H1 (cell line): ENCODE measurements around the gene WDR3. TPM values are rescaled to one million over a fixed set of nuclear protein-coding genes. Genes with fewer than 3 reads are reported as not detected.

Source experiments
- CTCF ChIA-PET: fragments of 300-600 bp; sonication (Branson Sonifier 250); formaldehyde crosslinking; loops from one replicate; lab custom pipeline; 2021; ENCODE audit not compliant: partially characterized antibody; lab: Charles Lee
- POLR2A ChIA-PET: fragments of 300-600 bp; sonication (Branson Sonifier 250); formaldehyde crosslinking; loops from one replicate; lab custom pipeline; 2021; ENCODE audit warnings: inconsistent platforms; ENCODE audit not compliant: partially characterized antibody; lab: Charles Lee
- DNase-seq, 2 experiments: peaks; one replicate each; pipeline versions ENCODE4 v3.0.0 to v3.0.0-alpha.2; 2010 to 2022; ENCODE audit warnings: low spot score in 2 of 2, low read depth in 1 of 2, mixed read lengths in 1 of 2
- FAIRE-seq: peaks from 2 replicates; lab custom pipeline; 2011; peaks lifted over from hg19 to GRCh38; lab: Jason Lieb, UNC
- H2AFZ ChIP-seq: 2 replicates; pipeline ENCODE4 v1.8.1; 2012; ENCODE audit warnings: low read length, inconsistent platforms
- H2AK5ac ChIP-seq: 2 replicates; pipeline ENCODE4 v1.6.1; 2013; ENCODE audit warnings: low read depth, low read length
- H2BK120ac ChIP-seq: replicated peaks from 2 replicates; pipeline ENCODE3; 2013; ENCODE audit warnings: low read depth, low read length, inconsistent platforms
- H2BK12ac ChIP-seq: 2 replicates; pipeline ENCODE4 v1.6.1; 2013; ENCODE audit warnings: low read depth, low read length
- H2BK15ac ChIP-seq: 2 replicates; pipeline ENCODE4 v1.6.1; 2013; ENCODE audit warnings: low read length
- H2BK20ac ChIP-seq: 2 replicates; pipeline ENCODE4 v1.6.1; 2013; ENCODE audit warnings: low read length
- H2BK5ac ChIP-seq: 2 replicates; pipeline ENCODE4 v1.6.1; 2013; ENCODE audit warnings: low read depth, low read length
- H3K14ac ChIP-seq: 2 replicates; pipeline ENCODE4 v1.6.1; 2013; ENCODE audit warnings: inconsistent platforms; ENCODE audit not compliant: insufficient read length
- H3K18ac ChIP-seq: 2 replicates; pipeline ENCODE4 v1.6.1; 2013; ENCODE audit warnings: low read length; ENCODE audit errors: extremely low read depth
- H3K23ac ChIP-seq: 2 replicates; pipeline ENCODE4 v1.6.1; 2013; ENCODE audit warnings: inconsistent platforms; ENCODE audit not compliant: insufficient read length
- H3K23me2 ChIP-seq: 2 replicates; pipeline ENCODE4 v1.6.1; 2013; ENCODE audit warnings: low read depth, low read length
- H3K27ac ChIP-seq: 2 replicates; pipeline ENCODE4 v1.6.1; 2011; ENCODE audit warnings: low read depth, low read length, inconsistent platforms
- H3K27me3 ChIP-seq, 4 experiments: replicated peaks in 1 of 4; 1 replicate in 1 of 4; 2 replicates in 3 of 4; pipeline versions ENCODE4 v1.6.1 to v1.8.1; 2011 to 2013; ENCODE audit warnings: low read length in 3 of 4, mild to moderate bottlenecking in 3 of 4, inconsistent platforms in 2 of 4, mixed read lengths in 2 of 4, moderate library complexity in 1 of 4; ENCODE audit not compliant: control insufficient read depth in 3 of 4, insufficient read depth in 3 of 4; ENCODE audit errors: extremely low read depth in 1 of 4
- H3K36me3 ChIP-seq, 4 experiments: 2 replicates each; pipeline versions ENCODE4 v1.6.1 to v1.8.1; 2011 to 2013; ENCODE audit warnings: mild to moderate bottlenecking in 4 of 4, low read length in 3 of 4, moderate library complexity in 2 of 4, control low read depth in 1 of 4, inconsistent platforms in 1 of 4; ENCODE audit not compliant: insufficient read depth in 4 of 4, control insufficient read depth in 2 of 4
- H3K4ac ChIP-seq: replicated peaks from 2 replicates; pipeline ENCODE3; 2013; ENCODE audit warnings: low read length, low read depth, mixed read lengths, inconsistent platforms; ENCODE audit not compliant: insufficient read length
- H3K4me1 ChIP-seq, 4 experiments: replicated peaks in 1 of 4; 1 replicate in 1 of 4; 2 replicates in 3 of 4; pipeline versions ENCODE4 v1.6.1 to v1.8.1; 2011 to 2013; ENCODE audit warnings: low read length in 3 of 4, inconsistent platforms in 2 of 4, mixed read lengths in 1 of 4; ENCODE audit not compliant: insufficient read depth in 4 of 4, control insufficient read depth in 3 of 4
- H3K4me2 ChIP-seq, 2 experiments: 2 replicates each; pipeline versions ENCODE4 v1.6.1 to v1.8.1; 2011 to 2013; ENCODE audit warnings: low read depth in 2 of 2, low read length in 2 of 2, control low read depth in 1 of 2, inconsistent platforms in 1 of 2, mild to moderate bottlenecking in 1 of 2; ENCODE audit not compliant: insufficient read depth in 1 of 2
- H3K4me3 ChIP-seq, 4 experiments: fragments of 200-600, 300-600 bp in 1 of 4; sonication (generic), shearing (Covaris generic), sonication (Bioruptor Twin) in 1 of 4; 2 replicates each; pipeline versions ENCODE4 v1.5.1 to v1.8.1; 2011 to 2016; ENCODE audit warnings: low read length in 4 of 4, low read depth in 3 of 4, control low read depth in 2 of 4, inconsistent platforms in 2 of 4, mild to moderate bottlenecking in 2 of 4, mixed read lengths in 1 of 4, moderate library complexity in 1 of 4; ENCODE audit not compliant: insufficient read depth in 2 of 4; ENCODE audit errors: extremely low read depth in 1 of 4
- H3K56ac ChIP-seq: replicated peaks from 2 replicates; pipeline ENCODE3; 2013; ENCODE audit warnings: low read depth, mild to moderate bottlenecking, mixed read lengths, low read length, inconsistent platforms; ENCODE audit not compliant: insufficient read length
- H3K79me1 ChIP-seq: 2 replicates; pipeline ENCODE4 v1.6.1; 2013; ENCODE audit warnings: low read depth, low read length, control low read depth
- H3K79me2 ChIP-seq, 2 experiments: 2 replicates each; pipeline versions ENCODE4 v1.6.1 to v1.8.1; 2012 to 2013; ENCODE audit warnings: low read length in 2 of 2, mild to moderate bottlenecking in 2 of 2, inconsistent platforms in 1 of 2; ENCODE audit not compliant: insufficient read depth in 2 of 2, control insufficient read depth in 1 of 2
- H3K9ac ChIP-seq, 4 experiments: replicated peaks in 1 of 4; 1 replicate in 1 of 4; 2 replicates in 3 of 4; pipeline versions ENCODE4 v1.6.1 to v1.8.1; 2011 to 2013; ENCODE audit warnings: low read depth in 3 of 4, low read length in 3 of 4, control low read depth in 2 of 4, mild to moderate bottlenecking in 2 of 4, moderate library complexity in 2 of 4, inconsistent platforms in 1 of 4; ENCODE audit errors: extremely low read depth in 1 of 4
- H3K9me3 ChIP-seq, 2 experiments: 2 replicates each; pipeline versions ENCODE4 v1.6.1 to v1.8.1; 2012 to 2013; ENCODE audit warnings: mild to moderate bottlenecking in 2 of 2, moderate library complexity in 2 of 2, control low read depth in 1 of 2, inconsistent platforms in 1 of 2, low read depth in 1 of 2, low read length in 1 of 2, mixed read lengths in 1 of 2; ENCODE audit not compliant: insufficient read depth in 2 of 2
- H4K20me1 ChIP-seq, 2 experiments: replicated peaks in 1 of 2; 2 replicates each; pipeline versions ENCODE3 to v1.8.1; 2011 to 2013; ENCODE audit warnings: inconsistent platforms in 2 of 2, low read length in 2 of 2, mild to moderate bottlenecking in 1 of 2; ENCODE audit not compliant: insufficient read depth in 2 of 2, control insufficient read depth in 1 of 2
- H4K5ac ChIP-seq: 2 replicates; pipeline ENCODE4 v1.6.1; 2013; ENCODE audit warnings: low read length, low read depth, mixed read lengths, inconsistent platforms; ENCODE audit not compliant: insufficient read length
- H4K8ac ChIP-seq: 2 replicates; pipeline ENCODE4 v1.8.0; 2013; ENCODE audit warnings: mild to moderate bottlenecking, moderate library complexity, low read length, inconsistent platforms; ENCODE audit not compliant: insufficient read depth; ENCODE audit errors: extremely low read depth
- H4K91ac ChIP-seq: replicated peaks from 2 replicates; pipeline ENCODE3; 2013; ENCODE audit warnings: low read length, mixed read lengths, inconsistent platforms; ENCODE audit not compliant: insufficient read length
- ATF2 ChIP-seq: IDR thresholded peaks from 2 replicates; pipeline ENCODE4 v1.6.1; 2012; ENCODE audit warnings: low read length, inconsistent platforms
- HDAC2 ChIP-seq, 2 experiments: fragments of 300-600 bp in 1 of 2; sonication (generic) in 1 of 2; IDR thresholded peaks; 2 replicates each; pipeline ENCODE4 v1.6.1; 2011 to 2012; ENCODE audit warnings: low read depth in 2 of 2, low read length in 2 of 2, mild to moderate bottlenecking in 2 of 2, moderate library complexity in 2 of 2, borderline replicate concordance in 1 of 2, inconsistent platforms in 1 of 2
- KDM1A ChIP-seq: fragments of 200-600, 300-600 bp; sonication (generic); IDR thresholded peaks from 2 replicates; pipeline ENCODE4 v1.7.1; 2016; ENCODE audit warnings: mild to moderate bottlenecking, low read length, borderline replicate concordance
- MAX ChIP-seq: IDR thresholded peaks from 2 replicates; pipeline ENCODE4 v1.6.1; 2012; ENCODE audit warnings: inconsistent platforms
- RXRA ChIP-seq: IDR thresholded peaks from 2 replicates; pipeline ENCODE4 v1.6.1; 2011; ENCODE audit warnings: low read depth, mild to moderate bottlenecking, low read length, moderate library complexity; ENCODE audit not compliant: insufficient read depth
- WGBS, 2 experiments: shearing (Covaris generic) in 1 of 2; methylation state at CpG; one replicate each; pipeline versions ENCODE4 v1.1.6 to v1.1.7; 2013 to 2015; ENCODE audit warnings: low lambda C conversion rate in 2 of 2, mixed read lengths in 2 of 2, inconsistent platforms in 1 of 2, low coverage in 1 of 2, missing lambda C conversion rate in 1 of 2; ENCODE audit not compliant: insufficient replicate concordance in 2 of 2, insufficient coverage in 1 of 2, insufficient read length in 1 of 2; ENCODE audit errors: extremely low coverage in 1 of 2, missing lambda C conversion rate in 1 of 2; 5-methylcytosine and 5-hydroxymethylcytosine counted together
- polyA plus RNA-seq, 7 experiments: library from polyadenylated mRNA; depleted of rRNA in 3 of 7; stranded (reverse) in 5 of 7; unstranded in 2 of 7; fragments of >200 nt in 5 of 7; fragments of 200-250 nt in 2 of 7; gene quantifications; 1 replicate in 5 of 7; 2 replicates in 1 of 7; 4 replicates in 1 of 7; pipeline versions ENCODE4 v1.2.1 to v1.2.3, GENCODE V29; 2011 to 2013; ENCODE audit warnings: missing spikeins in 2 of 7, mixed read lengths in 2 of 7
- total RNA-seq: library from RNA; stranded (reverse); fragmentation: NEBNext Ultra II Directional; extraction: Animal tissue kit (Norgen Biotek cat#: 25700); gene quantifications from 2 replicates; pipeline ENCODE4 v1.2.1, GENCODE V29; 2021

Gene WDR3
- total and polyA plus RNA-seq, 2 of the 8 experiments (the other 6 are each of a cell fraction or from before 2014, with no cell fraction given) = 18.2 to 67.9 TPM

- H3K9me3 ChIP-seq = 0 out of 4 replicates have a peak, but pooled peaks cover 0 to 2% of the 10 kb centered on the region in 2 experiments
- H2BK20ac ChIP-seq = no peak overlapping the region
- H3K36me3 ChIP-seq = no peaks in the 10 kb centered on the region
- CTCF ChIA-PET = interaction anchor here (0.6 to 1.1 kb wide), 2 partner anchors 391 to 1055 kb away, joined by 3 to 4 read pairs; no protein-coding TSS in a partner anchor
- H3K27ac ChIP-seq = no peak overlapping the region
- no peak overlapping the region for H3K4me3 ChIP-seq
- TF ChIP-seq MAX (no peak), ATF2 (no peak), KDM1A (no peak), HDAC2 (IDR thresholded peaks at IDR 0.05; ENCODE audit: borderline replicate concordance in 1 of 2, low read depth in 2 of 2, low read length in 2 of 2) (no peak), RXRA (no peak)
- TF ChIP-seq, all 59 proteins: peak for 0
- Histone ChIP-seq H3K56ac (no peak overlapping the region), H2BK12ac (no peak overlapping the region), H4K20me1 (peaks cover 6 to 7% of the 10 kb centered on the region in 2 experiments), H3K23ac (no peak overlapping the region), H2AK5ac (no peak overlapping the region), H3K9ac (no peak overlapping the region), H3K79me1 (peaks cover 5% of the 10 kb centered on the region; the same call in 1 of the 2 replicates), H2BK5ac (no peak overlapping the region), H4K5ac (no peak overlapping the region), H2AFZ (no peak overlapping the region), H2BK120ac (no peak overlapping the region), H3K14ac (no peak overlapping the region), H3K4ac (no peak overlapping the region), H3K18ac (no peak overlapping the region), H3K27me3 (no peaks in the 10 kb centered on the region), H4K8ac (no peak overlapping the region), H4K91ac (no peak overlapping the region), H3K23me2 (peaks cover 9% of the 10 kb centered on the region), H3K4me1 (peaks cover 0 to 6% (median 2%) of the 10 kb centered on the region in 4 experiments; a peak in 4 of 7 replicates), H3K4me2 (no peak overlapping the region), H3K79me2 (peaks cover 15 to 82% of the 10 kb centered on the region in 2 experiments), H2BK15ac (no peak overlapping the region)
- POLR2A ChIA-PET = no interaction called here
- no peak for FAIRE-seq
- DNase-seq = no peak
- WGBS, 2 experiments = 93 to 100% methylated on average over 2 to 3 of the region's 3 CpGs
These were observed 3.6 kb upstream of the WDR3 start for GRCh38 chr1:117925981-117926380.
